Neuronal stem cell (in vitro differentiated cells): ENCODE data around the gene SIAH3.
A peak's percentile ranks its signal among the peaks of the same experiment; 100 is the strongest.

Experiments used
- DNase-seq: peaks from one replicate; pipeline ENCODE4 v3.0.0-alpha.2; 2013; ENCODE audit warnings: low spot score
- H2AFZ ChIP-seq: one replicate; pipeline ENCODE4 v1.6.1; 2013; ENCODE audit warnings: mild to moderate bottlenecking, low read length, inconsistent platforms
- H2AK5ac ChIP-seq: 2 replicates; pipeline ENCODE4 v1.6.1; 2013; ENCODE audit warnings: low read depth, mild to moderate bottlenecking, inconsistent platforms, low read length, moderate library complexity, mixed read lengths
- H2BK120ac ChIP-seq: 2 replicates; pipeline ENCODE4 v1.6.1; 2013; ENCODE audit warnings: low read depth, mild to moderate bottlenecking, inconsistent platforms, low read length, moderate library complexity, mixed read lengths
- H2BK12ac ChIP-seq: one replicate; pipeline ENCODE4 v1.6.1; 2013; ENCODE audit warnings: low read length, inconsistent platforms
- H2BK15ac ChIP-seq: 2 replicates; pipeline ENCODE4 v1.6.1; 2013; ENCODE audit warnings: mild to moderate bottlenecking, low read length, inconsistent platforms, mixed read lengths
- H2BK5ac ChIP-seq: one replicate; pipeline ENCODE4 v1.6.1; 2013; ENCODE audit warnings: inconsistent platforms, mild to moderate bottlenecking, low read length, moderate library complexity
- H3K14ac ChIP-seq: one replicate; pipeline ENCODE4 v1.6.1; 2013; ENCODE audit warnings: low read length, inconsistent platforms
- H3K18ac ChIP-seq: 2 replicates; pipeline ENCODE4 v1.6.1; 2013; ENCODE audit warnings: low read length, inconsistent platforms
- H3K23ac ChIP-seq: 2 replicates; pipeline ENCODE4 v1.6.1; 2013; ENCODE audit warnings: low read depth, mild to moderate bottlenecking, mixed read lengths, low read length, inconsistent platforms; ENCODE audit not compliant: poor library complexity
- H3K27ac ChIP-seq: replicated peaks from 3 replicates; pipeline ENCODE4 v1.5.1; 2013; ENCODE audit warnings: low read length, inconsistent platforms
- H3K27me3 ChIP-seq, 3 experiments: 2 replicates each; pipeline ENCODE4 v1.6.1; 2013; ENCODE audit warnings: low read length in 3 of 3, mild to moderate bottlenecking in 2 of 3, inconsistent platforms in 1 of 3, low read depth in 1 of 3, mixed read lengths in 1 of 3, moderate library complexity in 1 of 3; ENCODE audit not compliant: control insufficient read depth in 3 of 3, insufficient read depth in 3 of 3
- H3K36me3 ChIP-seq, 2 donors: replicated peaks in 1 of 2; 2 replicates each; pipeline ENCODE4 v1.6.1; 2013; ENCODE audit warnings: low read length in 2 of 2; ENCODE audit not compliant: control insufficient read depth in 2 of 2, insufficient read depth in 2 of 2
- H3K4ac ChIP-seq: 2 replicates; pipeline ENCODE4 v1.6.1; 2013; ENCODE audit warnings: inconsistent platforms, mild to moderate bottlenecking, low read length, moderate library complexity
- H3K4me1 ChIP-seq, 2 donors: 1 replicate in 1 of 2; 2 replicates in 1 of 2; pipeline ENCODE4 v1.6.1; 2013; ENCODE audit warnings: low read length in 2 of 2, low read depth in 1 of 2; ENCODE audit not compliant: control insufficient read depth in 2 of 2, insufficient read depth in 1 of 2
- H3K4me2 ChIP-seq: one replicate; pipeline ENCODE4 v1.6.1; 2013; ENCODE audit warnings: mild to moderate bottlenecking, low read length, inconsistent platforms; ENCODE audit not compliant: insufficient read depth, poor library complexity, severe bottlenecking
- H3K4me3 ChIP-seq, 2 donors: 2 replicates each; pipeline ENCODE4 v1.5.1; 2013; ENCODE audit warnings: low read length in 2 of 2, mild to moderate bottlenecking in 2 of 2, inconsistent platforms in 1 of 2, moderate library complexity in 1 of 2
- H3K79me1 ChIP-seq: one replicate; pipeline ENCODE4 v1.6.1; 2013; ENCODE audit warnings: low read depth, mild to moderate bottlenecking, inconsistent platforms, low read length, moderate library complexity
- H3K9ac ChIP-seq: one replicate; pipeline ENCODE4 v1.6.1; 2013; ENCODE audit warnings: mild to moderate bottlenecking, low read depth, low read length, inconsistent platforms; ENCODE audit not compliant: poor library complexity
- H3K9me3 ChIP-seq, 2 donors: replicated peaks in 1 of 2; 2 replicates each; pipeline versions ENCODE3 to v1.6.1; 2013; ENCODE audit warnings: low read length in 2 of 2, mild to moderate bottlenecking in 2 of 2, inconsistent platforms in 1 of 2, low read depth in 1 of 2, mixed read lengths in 1 of 2, moderate library complexity in 1 of 2; ENCODE audit not compliant: control insufficient read depth in 2 of 2, insufficient read depth in 1 of 2
- H4K8ac ChIP-seq: one replicate; pipeline ENCODE4 v1.6.1; 2013; ENCODE audit warnings: low read depth, mild to moderate bottlenecking, inconsistent platforms, low read length, moderate library complexity
- H4K91ac ChIP-seq: one replicate; pipeline ENCODE4 v1.6.1; 2013; ENCODE audit warnings: low read length, low read depth, mild to moderate bottlenecking, inconsistent platforms; ENCODE audit not compliant: poor library complexity
- WGBS, 2 donors: extraction: QIAGEN DNeasy Blood & Tissue Kit; methylation state at CpG; one replicate each; pipeline ENCODE4 v1.1.7; 2013; ENCODE audit warnings: missing lambda C conversion rate in 2 of 2, mixed read lengths in 1 of 2; ENCODE audit not compliant: insufficient read length in 2 of 2, insufficient replicate concordance in 1 of 2; ENCODE audit errors: extremely low coverage in 2 of 2; 5-methylcytosine and 5-hydroxymethylcytosine counted together

Gene SIAH3

GRCh38 chr13:45885194-45885593, 33.6 kb upstream of the SIAH3 start:
- H3K4ac ChIP-seq, result no peak overlapping the region
- H3K23ac ChIP-seq, result no peak overlapping the region
- H2AK5ac ChIP-seq, result no peak overlapping the region
- no peak overlapping the region for H3K27ac ChIP-seq
- no peak overlapping the region for H4K8ac ChIP-seq
- H2AFZ ChIP-seq, result no peak overlapping the region
- H3K79me1 ChIP-seq, result no peaks in the 10 kb centered on the region
- no peak overlapping the region for H3K9ac ChIP-seq
- no peak overlapping the region for H3K18ac ChIP-seq
- peaks cover 0 to 25% (median 5%) of the 10 kb centered on the region in 3 experiments for H3K27me3 ChIP-seq
- no peak overlapping the region for H2BK120ac ChIP-seq
- H4K91ac ChIP-seq, result no peak overlapping the region
- H3K4me3 ChIP-seq, result no peak overlapping the region
- peaks cover 12 to 14% of the 10 kb centered on the region in 2 donors for H3K4me1 ChIP-seq
- no peak overlapping the region for H2BK12ac ChIP-seq
- WGBS, 2 donors, result no CpG with 5 or more reads among the region's 5 CpGs
- no peak overlapping the region for H2BK15ac ChIP-seq
- no peak overlapping the region for H3K14ac ChIP-seq
- H2BK5ac ChIP-seq, result no peak overlapping the region
- no peaks in the 10 kb centered on the region for H3K9me3 ChIP-seq
- no peaks in the 10 kb centered on the region for H3K36me3 ChIP-seq
- H3K4me2 ChIP-seq, result no peak overlapping the region
- DNase-seq, result no peak

- Histone ChIP-seq H3K9ac (no peak overlapping the region), H3K9me3 (no peaks in the 10 kb centered on the region), H2BK120ac (no peak overlapping the region), H3K14ac (no peak overlapping the region), H3K4me2 (peak overlapping the region; percentile 19), H2BK12ac (no peak overlapping the region), H3K36me3 (no peaks in the 10 kb centered on the region), H2AFZ (no peak overlapping the region), H3K4ac (no peak overlapping the region), H3K4me1 (peaks cover 10 to 14% of the 10 kb centered on the region in 2 donors), H3K23ac (no peak overlapping the region), H3K27me3 (peaks cover 0 to 12% (median 4%) of the 10 kb centered on the region in 3 experiments), H4K91ac (no peak overlapping the region), H3K27ac (no peak overlapping the region), H3K4me3 (no peak overlapping the region), H2BK15ac (no peak overlapping the region), H4K8ac (no peak overlapping the region), H2BK5ac (no peak overlapping the region), H3K79me1 (no peaks in the 10 kb centered on the region), H2AK5ac (no peak overlapping the region), H3K18ac (no peak overlapping the region)
- WGBS, 2 donors, result no CpG with 5 or more reads among the region's 1 CpG
- DNase-seq, result peak; percentile 90
Measured at GRCh38 chr13:45882626-45883025, 31.1 kb upstream of the SIAH3 start.

GRCh38 chr13:45881353-45881752, 29.8 kb upstream of the SIAH3 start:
- H3K36me3 ChIP-seq, result no peaks in the 10 kb centered on the region
- H3K27ac ChIP-seq, result no peak overlapping the region
- H3K27me3 ChIP-seq, result peaks cover 0 to 12% (median 3%) of the 10 kb centered on the region in 3 experiments
- WGBS, 2 donors, result no CpG with 5 or more reads among the region's 2 CpGs
- H4K91ac ChIP-seq, result no peak overlapping the region
- no peak overlapping the region for H3K18ac ChIP-seq
- no peak overlapping the region for H3K9ac ChIP-seq
- H2BK12ac ChIP-seq, result no peak overlapping the region
- H3K4me3 ChIP-seq, result no peak overlapping the region
- no peak overlapping the region for H2BK15ac ChIP-seq
- no peak overlapping the region for H2BK120ac ChIP-seq
- H2AFZ ChIP-seq, result no peak overlapping the region
- H3K23ac ChIP-seq, result no peak overlapping the region
- H3K4me1 ChIP-seq, result peaks cover 7 to 14% of the 10 kb centered on the region in 2 donors
- no peak overlapping the region for H2AK5ac ChIP-seq
- no peak overlapping the region for H4K8ac ChIP-seq
- H3K4ac ChIP-seq, result no peak overlapping the region
- no peak overlapping the region for H3K4me2 ChIP-seq
- no peak overlapping the region for H2BK5ac ChIP-seq
- DNase-seq, result no peak
- H3K9me3 ChIP-seq, result no peaks in the 10 kb centered on the region
- H3K14ac ChIP-seq, result no peak overlapping the region
- H3K79me1 ChIP-seq, result no peaks in the 10 kb centered on the region

- H3K18ac ChIP-seq, result no peak overlapping the region
- no peak for DNase-seq
- H2AFZ ChIP-seq, result no peak overlapping the region
- H3K14ac ChIP-seq, result no peak overlapping the region
- H2BK15ac ChIP-seq, result no peak overlapping the region
- peaks cover 0 to 11% (median 3%) of the 10 kb centered on the region in 3 experiments for H3K27me3 ChIP-seq
- H3K4me1 ChIP-seq, result peaks cover 7 to 14% of the 10 kb centered on the region in 2 donors
- H3K27ac ChIP-seq, result no peak overlapping the region
- H2BK5ac ChIP-seq, result no peak overlapping the region
- H4K91ac ChIP-seq, result no peak overlapping the region
- no peak overlapping the region for H3K9ac ChIP-seq
- WGBS, 2 donors, result no CpG with 5 or more reads among the region's 2 CpGs
- no peaks in the 10 kb centered on the region for H3K36me3 ChIP-seq
- H2AK5ac ChIP-seq, result no peak overlapping the region
- no peak overlapping the region for H4K8ac ChIP-seq
- H2BK12ac ChIP-seq, result no peak overlapping the region
- H3K4me2 ChIP-seq, result no peak overlapping the region
- no peaks in the 10 kb centered on the region for H3K9me3 ChIP-seq
- H3K79me1 ChIP-seq, result no peaks in the 10 kb centered on the region
- no peak overlapping the region for H3K4me3 ChIP-seq
- no peak overlapping the region for H2BK120ac ChIP-seq
- no peak overlapping the region for H3K4ac ChIP-seq
- H3K23ac ChIP-seq, result no peak overlapping the region
Measured at GRCh38 chr13:45880242-45880641, 28.7 kb upstream of the SIAH3 start.
